ENCODE results near the gene IER3. TPM values are rescaled to one million over a fixed set of nuclear protein-coding genes. Genes with fewer than 3 reads are reported as not detected.

Gene IER3
- total and polyA plus RNA-seq, 9 of the 15 experiments (the other 6 are each of a cell fraction or from before 2014, with no cell fraction given): 1.5 to 30.0 (median 11.5) TPM

DNA sequence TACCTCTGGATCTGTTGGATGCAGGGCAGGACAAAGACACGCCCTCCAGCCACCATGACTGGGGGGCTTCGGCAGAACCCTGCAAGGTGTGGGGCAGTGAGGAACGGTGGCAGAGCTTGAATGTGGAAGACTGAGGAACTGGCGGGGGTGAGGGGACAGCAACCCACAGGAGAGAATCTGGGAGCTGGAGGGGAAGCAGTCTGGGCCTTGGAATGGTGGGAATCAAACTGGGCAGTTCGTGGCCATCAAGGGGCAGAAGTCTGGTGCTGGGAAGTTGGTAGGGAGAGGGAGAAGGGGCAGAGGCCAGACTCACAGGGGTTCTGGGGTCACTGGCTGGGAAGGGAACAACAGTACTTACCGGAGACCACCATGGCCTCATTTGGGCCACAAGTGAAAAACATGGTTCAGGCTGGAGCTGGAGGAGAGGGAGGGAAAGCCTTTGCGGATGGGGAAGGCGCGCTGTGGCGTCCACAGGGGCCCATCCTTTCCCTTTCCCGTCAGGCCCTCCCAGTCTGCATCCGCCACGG is 2.5 kb downstream of the IER3 start (continued):
- TF ChIP-seq, protein P1, sequence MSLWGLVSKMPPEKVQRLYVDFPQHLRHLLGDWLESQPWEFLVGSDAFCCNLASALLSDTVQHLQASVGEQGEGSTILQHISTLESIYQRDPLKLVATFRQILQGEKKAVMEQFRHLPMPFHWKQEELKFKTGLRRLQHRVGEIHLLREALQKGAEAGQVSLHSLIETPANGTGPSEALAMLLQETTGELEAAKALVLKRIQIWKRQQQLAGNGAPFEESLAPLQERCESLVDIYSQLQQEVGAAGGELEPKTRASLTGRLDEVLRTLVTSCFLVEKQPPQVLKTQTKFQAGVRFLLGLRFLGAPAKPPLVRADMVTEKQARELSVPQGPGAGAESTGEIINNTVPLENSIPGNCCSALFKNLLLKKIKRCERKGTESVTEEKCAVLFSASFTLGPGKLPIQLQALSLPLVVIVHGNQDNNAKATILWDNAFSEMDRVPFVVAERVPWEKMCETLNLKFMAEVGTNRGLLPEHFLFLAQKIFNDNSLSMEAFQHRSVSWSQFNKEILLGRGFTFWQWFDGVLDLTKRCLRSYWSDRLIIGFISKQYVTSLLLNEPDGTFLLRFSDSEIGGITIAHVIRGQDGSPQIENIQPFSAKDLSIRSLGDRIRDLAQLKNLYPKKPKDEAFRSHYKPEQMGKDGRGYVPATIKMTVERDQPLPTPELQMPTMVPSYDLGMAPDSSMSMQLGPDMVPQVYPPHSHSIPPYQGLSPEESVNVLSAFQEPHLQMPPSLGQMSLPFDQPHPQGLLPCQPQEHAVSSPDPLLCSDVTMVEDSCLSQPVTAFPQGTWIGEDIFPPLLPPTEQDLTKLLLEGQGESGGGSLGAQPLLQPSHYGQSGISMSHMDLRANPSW (CRISPR knock-in tag; IDR thresholded peaks at IDR 0.05): no peak
- TF ChIP-seq BRCA1 (IDR thresholded peaks at IDR 0.05) (no peak), BRCA1 (CRISPR knock-in tag; IDR thresholded peaks at IDR 0.05) (no peak; the same call in 1 of the 2 replicates), RNF2 (IDR thresholded peaks at IDR 0.05) (no peak), ETS2 (tag; IDR thresholded peaks at IDR 0.05; ENCODE audit: borderline replicate concordance, poor library complexity, severe bottlenecking) (no peak), SMARCE1 (IDR thresholded peaks at IDR 0.05) (0 out of 2 replicates have a peak, but pooled peaks have one; percentile 57), NRF1 (conservative IDR thresholded peaks at IDR 0.05 in 1 of 2, IDR thresholded peaks at IDR 0.05 in 1 of 2) (no peak), VEZF1 (CRISPR knock-in tag; IDR thresholded peaks at IDR 0.05) (no peak), EZH2 (IDR thresholded peaks at IDR 0.05; ENCODE audit: borderline replicate concordance, low read depth, low read length) (no peak), THRB (CRISPR knock-in tag; conservative IDR thresholded peaks at IDR 0.05) (no peak), ZNF224 (CRISPR knock-in tag; IDR thresholded peaks at IDR 0.05) (no peak), KAT8 (IDR thresholded peaks at IDR 0.05; ENCODE audit: low read depth) (no peak)
- TF ChIP-seq, protein P2, sequence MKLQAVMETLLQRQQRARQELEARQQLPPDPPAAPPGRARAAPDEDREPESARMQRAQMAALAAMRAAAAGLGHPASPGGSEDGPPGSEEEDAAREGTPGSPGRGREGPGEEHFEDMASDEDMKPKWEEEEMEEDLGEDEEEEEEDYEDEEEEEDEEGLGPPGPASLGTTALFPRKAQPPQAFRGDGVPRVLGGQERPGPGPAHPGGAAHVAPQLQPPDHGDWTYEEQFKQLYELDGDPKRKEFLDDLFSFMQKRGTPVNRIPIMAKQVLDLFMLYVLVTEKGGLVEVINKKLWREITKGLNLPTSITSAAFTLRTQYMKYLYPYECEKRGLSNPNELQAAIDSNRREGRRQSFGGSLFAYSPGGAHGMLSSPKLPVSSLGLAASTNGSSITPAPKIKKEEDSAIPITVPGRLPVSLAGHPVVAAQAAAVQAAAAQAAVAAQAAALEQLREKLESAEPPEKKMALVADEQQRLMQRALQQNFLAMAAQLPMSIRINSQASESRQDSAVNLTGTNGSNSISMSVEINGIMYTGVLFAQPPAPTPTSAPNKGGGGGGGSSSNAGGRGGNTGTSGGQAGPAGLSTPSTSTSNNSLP (IDR thresholded peaks at IDR 0.05; ENCODE audit: borderline replicate concordance, low read depth, low read length): no peak
- TF ChIP-seq, protein P3, sequence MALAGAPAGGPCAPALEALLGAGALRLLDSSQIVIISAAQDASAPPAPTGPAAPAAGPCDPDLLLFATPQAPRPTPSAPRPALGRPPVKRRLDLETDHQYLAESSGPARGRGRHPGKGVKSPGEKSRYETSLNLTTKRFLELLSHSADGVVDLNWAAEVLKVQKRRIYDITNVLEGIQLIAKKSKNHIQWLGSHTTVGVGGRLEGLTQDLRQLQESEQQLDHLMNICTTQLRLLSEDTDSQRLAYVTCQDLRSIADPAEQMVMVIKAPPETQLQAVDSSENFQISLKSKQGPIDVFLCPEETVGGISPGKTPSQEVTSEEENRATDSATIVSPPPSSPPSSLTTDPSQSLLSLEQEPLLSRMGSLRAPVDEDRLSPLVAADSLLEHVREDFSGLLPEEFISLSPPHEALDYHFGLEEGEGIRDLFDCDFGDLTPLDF (CRISPR knock-in tag; IDR thresholded peaks at IDR 0.05): no peak
- TF ChIP-seq, protein P4, sequence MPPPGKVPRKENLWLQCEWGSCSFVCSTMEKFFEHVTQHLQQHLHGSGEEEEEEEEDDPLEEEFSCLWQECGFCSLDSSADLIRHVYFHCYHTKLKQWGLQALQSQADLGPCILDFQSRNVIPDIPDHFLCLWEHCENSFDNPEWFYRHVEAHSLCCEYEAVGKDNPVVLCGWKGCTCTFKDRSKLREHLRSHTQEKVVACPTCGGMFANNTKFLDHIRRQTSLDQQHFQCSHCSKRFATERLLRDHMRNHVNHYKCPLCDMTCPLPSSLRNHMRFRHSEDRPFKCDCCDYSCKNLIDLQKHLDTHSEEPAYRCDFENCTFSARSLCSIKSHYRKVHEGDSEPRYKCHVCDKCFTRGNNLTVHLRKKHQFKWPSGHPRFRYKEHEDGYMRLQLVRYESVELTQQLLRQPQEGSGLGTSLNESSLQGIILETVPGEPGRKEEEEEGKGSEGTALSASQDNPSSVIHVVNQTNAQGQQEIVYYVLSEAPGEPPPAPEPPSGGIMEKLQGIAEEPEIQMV (tag; conservative IDR thresholded peaks at IDR 0.05; ENCODE audit: low read depth): no peak
